D721Med (cell line): ENCODE measurements around the gene ZNF584.

Experiments
- DNase-seq: peaks from one replicate; pipeline ENCODE4 v3.0.0; 2011; ENCODE audit warnings: low spot score; ENCODE audit not compliant: insufficient read length
- FAIRE-seq: peaks from 2 replicates; lab custom pipeline; 2011; peaks lifted over from hg19 to GRCh38; lab: Jason Lieb, UNC
- TF ChIP-seq, protein P1 (sequence below): IDR thresholded peaks from 2 replicates; pipeline ENCODE4 v1.5.1; 2012; ENCODE audit warnings: mild to moderate bottlenecking, control low read depth; ENCODE audit not compliant: insufficient read depth; ENCODE audit errors: missing control alignments

The ZNF584 gene

DNA sequence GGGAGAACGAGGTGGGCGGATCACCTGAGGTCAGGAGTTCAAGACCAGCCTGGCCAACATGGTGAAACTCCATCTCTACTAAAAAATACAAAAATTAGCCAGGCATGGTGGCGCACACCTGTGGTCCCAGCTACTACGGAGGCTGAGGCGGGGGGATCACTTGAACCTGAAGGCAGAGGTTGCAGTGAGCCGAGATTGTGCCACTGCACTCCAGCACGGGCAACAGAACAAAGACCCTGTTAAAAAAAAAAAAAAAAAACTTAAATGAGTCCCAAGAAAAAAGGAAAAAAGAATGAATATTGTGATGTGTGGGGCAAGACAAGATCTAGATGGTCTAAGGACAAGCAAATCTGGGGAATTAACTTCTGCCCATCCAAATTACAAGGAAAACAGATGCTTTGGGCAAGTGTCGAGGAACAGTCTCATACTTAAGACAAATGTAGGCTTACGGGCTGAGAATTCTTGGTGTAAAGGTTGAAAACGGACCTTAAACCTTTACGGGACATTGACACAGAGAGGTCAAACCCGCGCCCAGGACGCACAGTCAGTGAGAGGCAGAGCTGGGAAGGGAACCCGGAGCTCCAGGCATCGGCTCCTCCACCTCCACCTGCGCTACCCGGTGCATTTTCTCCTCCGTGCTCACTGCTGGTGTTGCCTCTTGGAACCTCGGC lies 57.8 kb downstream of the ZNF584 start:
- TF ChIP-seq, protein P1, sequence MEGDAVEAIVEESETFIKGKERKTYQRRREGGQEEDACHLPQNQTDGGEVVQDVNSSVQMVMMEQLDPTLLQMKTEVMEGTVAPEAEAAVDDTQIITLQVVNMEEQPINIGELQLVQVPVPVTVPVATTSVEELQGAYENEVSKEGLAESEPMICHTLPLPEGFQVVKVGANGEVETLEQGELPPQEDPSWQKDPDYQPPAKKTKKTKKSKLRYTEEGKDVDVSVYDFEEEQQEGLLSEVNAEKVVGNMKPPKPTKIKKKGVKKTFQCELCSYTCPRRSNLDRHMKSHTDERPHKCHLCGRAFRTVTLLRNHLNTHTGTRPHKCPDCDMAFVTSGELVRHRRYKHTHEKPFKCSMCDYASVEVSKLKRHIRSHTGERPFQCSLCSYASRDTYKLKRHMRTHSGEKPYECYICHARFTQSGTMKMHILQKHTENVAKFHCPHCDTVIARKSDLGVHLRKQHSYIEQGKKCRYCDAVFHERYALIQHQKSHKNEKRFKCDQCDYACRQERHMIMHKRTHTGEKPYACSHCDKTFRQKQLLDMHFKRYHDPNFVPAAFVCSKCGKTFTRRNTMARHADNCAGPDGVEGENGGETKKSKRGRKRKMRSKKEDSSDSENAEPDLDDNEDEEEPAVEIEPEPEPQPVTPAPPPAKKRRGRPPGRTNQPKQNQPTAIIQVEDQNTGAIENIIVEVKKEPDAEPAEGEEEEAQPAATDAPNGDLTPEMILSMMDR, result no peak
- DNase-seq (no peak), FAIRE-seq (no peak)

DNA sequence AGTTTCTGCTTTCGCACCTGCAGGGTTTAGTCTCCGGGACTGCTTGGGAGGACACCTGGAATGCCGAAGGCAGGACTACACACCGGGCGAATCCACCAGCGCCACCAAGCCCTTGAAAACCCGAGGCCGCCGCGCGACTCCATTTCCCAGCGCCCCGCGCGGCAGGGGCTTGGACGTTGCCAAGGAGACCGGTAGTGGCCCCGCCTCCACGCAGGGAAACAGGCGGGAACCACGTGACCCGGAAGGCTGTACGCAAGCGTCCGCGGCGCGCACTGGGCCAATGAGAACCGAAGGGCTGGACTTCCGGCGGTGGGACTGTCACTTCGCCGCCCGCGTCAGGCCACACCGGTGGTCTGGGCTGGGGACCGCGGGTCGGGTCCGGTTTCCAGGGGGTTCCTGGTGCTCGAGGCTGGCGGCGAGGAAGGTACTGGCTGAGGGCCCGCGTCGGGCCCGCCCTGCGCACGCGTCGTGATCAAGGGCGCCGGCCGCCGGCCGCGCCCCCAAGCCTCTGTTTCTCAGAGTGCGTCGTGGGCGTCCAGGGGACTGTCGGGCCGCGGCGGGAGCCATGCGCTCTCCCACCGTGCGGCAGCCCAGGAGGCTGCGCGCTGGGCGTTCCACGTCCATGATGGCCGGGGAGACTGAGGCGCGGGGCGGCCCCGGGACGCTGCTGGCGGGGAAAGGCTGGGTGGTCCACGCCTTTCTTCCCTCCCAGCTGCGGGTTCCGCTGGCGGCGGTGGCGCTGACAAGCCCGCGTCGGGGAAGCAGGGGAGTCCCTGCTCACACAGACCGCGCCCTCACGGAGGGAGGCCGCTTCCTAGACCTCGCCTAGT lies 58.5 kb downstream of the ZNF584 start, which contains the start of gene ZNF324:
Gene ZNF324, plus strand, starts transcription at position 321 of the 830 bp plus-strand sequence. CDS start 2,106 bp downstream, outside the sequence.
- TF ChIP-seq, protein P1, result no peak
- DNase-seq, result peak; percentile 84
- no peak for FAIRE-seq
